GM18870 (cell line): ENCODE data around the gene TFRC.
"Not testable (repeated sequence)": the region's sequence is repeated elsewhere in the genome, so short reads cannot be mapped to it uniquely, and the experiment has no call there.

ENCODE experiments used
- ATAC-seq: cut with Tn5 transposase; IDR thresholded peaks from one replicate; pipeline ENCODE4 v1.9.1; 2021; ENCODE audit warnings: moderate library complexity; ENCODE audit not compliant: unreplicated experiment

TFRC gene

DNA sequence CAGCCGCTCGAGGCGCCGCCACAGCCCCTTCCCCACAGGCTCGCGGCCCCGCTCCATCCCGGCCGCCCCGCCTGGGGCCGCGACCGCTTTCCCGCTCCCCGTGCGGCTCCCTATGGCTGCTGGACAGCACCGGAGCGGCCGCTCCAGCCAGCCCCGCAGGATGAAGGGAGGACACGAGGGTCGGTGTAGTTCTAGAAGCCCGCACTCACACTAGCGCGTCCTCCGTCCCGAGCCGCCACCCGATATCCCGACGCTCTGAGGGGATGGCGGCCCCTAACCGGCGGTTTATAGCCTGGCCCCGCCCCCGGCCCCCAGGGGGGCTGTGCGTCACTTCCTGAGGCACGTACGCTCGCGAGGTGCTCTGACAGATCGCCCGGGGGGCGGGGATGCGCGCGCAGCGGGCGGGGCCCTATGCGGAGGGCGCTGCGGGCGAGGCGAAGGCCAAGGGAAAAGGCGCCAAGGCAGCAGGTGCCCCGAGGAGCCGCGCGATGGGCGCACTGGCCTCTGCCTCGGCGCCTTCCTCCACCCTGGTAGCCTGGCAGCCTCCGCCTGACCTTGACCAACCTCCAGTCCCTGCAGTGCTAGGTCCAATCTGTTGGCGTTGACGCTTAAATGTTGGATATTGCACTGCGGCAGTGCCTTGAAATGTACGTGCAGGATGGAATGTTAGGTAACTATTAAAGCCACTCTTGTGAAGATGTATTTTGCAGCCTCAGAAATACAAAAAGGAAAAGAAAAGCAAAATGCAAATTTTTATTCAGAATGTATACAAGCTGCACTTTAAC, at the start of gene TFRC:
TSS of gene TFRC (minus strand) at position 257 of the 785 bp plus-strand sequence. CDS start 4,991 bp downstream, outside the sequence.
- peak; percentile 64 for ATAC-seq

DNA sequence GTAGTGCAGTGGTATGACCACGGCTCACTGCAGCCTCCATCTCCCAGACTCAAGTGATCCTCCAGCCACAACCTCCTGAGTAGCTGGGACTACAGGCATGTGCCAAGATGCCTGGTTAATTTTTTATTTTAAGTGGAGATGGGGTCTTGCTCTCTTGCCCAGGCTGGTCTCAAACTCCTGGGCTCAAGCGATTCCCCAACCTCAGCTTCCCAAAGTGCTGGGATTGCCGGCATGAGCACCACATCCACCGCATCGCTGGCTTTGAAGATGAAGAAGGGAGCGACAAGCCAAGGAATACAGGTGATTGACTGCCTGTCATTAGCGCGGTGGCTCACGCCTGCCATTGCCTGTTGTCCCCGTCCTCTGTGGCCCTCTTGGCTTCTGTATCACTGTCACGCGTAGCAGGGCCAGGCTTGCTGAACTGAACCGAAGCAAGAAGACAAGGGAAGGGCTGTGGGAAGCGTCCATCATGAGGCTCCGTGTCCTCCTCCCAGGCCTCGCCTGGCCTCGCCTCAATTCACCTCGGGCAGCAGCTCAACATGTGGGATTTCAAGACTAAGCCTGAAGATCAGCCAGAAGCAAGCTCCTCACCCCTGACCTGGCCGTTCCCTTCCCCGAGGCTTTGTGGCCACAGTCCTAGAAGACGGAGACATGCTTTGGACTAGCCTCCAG, 46.4 kb upstream of the TFRC start:
- ATAC-seq, result no peak

DNA sequence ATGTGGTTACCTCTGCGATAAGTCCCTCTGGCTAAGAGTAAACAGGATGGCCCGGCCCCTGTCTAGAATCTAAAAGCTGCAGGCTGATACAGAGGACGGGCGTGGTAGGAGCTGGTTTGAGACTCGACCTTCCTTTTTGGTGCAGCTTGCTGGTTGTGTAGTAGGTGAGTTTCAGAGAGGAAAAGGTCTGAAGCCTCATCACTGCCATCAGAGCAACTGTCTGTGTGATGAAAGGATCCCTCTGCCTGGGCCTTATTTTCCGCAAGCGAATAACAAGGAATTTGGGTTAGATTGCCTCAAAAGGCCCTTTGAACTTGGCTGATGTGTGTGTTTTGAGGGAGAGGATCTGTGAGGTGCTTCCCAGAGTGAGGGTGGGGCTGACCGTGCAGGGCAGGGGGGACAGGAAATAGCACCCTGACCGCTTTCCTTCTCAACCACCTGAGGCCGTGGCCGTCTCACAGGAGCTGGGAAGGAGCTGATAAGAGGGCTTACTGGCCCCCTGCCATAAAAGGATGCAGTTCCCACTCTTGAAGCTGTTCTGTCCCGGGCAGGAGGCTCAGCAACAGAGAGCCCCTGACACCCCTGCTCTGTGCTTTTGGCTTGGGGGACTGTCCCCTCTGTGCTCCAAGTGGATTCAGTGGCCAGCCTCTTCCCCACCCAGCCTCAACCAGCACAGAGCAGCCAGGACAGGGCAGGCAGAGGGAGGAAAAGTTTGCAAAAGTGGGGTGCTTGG, 45.6 kb upstream of the TFRC start:
- no peak for ATAC-seq

DNA sequence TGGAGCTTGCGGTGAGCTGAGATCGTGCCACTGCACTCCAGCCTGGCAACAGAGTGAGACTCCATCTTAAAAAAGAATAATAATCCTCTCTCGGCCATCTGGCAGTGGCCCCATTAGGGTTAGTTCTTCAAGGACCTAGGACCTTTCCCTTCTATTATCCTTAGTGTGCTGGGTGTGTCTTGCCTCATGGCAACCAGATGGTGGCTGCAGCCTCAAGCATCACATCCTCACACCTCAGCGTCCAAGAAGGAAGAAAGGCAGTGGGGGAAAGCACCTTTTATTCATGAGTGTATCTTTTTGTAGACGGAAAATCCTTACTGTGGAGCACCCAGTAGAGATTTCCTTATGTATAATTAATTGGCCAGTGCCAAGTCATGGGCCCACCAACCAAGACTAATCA, 42.7 kb upstream of the TFRC start:
- no peak for ATAC-seq

DNA sequence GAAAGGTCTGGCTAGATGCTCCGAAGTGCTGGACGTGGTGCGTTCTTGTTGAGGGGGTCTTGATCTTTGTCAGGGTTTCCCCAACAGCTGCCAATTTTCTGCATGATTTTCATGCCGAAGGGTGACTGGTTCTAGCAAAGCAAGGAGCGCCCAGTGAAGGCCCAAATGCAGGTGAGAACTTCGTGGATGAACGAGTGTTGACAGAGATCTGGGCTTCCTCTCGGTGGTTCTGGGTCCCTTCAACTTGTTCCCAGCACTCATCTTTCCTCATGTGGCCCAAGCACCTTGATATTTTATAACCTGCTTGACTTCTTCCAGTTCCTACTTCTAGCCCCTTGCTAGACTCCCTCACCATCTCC, 40.8 kb upstream of the TFRC start:
- no peak for ATAC-seq

DNA sequence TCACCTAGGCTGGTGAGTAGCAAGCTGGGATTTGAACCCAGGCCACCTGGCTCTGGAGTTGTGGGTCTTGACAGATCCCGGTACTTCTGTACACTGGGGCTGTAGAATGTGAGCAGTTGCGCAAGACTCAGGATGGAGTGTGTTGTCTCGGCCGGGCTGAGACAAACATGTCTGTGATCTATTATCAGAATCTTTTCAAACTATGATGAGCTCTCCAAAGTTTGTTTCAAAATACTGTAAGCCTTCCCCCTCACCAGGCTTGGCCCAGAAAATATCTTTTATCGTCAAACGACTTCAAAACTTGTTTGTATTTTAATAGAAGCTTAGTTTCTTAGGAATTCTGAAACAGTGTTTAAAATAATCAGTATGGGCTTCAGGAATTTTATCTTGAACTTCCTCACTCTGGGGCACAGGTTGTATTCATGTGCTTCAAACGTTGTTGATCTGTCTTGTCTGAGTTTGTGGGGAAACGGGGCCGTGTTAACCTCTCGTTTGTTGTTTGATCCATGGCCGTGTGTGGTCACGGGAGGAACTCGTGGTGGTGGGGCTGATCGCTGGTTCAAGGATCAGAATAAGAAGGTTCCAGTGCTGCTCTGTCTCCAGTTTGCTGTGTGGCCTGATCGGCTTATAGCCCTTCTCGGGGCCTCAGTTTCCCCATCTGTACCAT, 40.3 kb upstream of the TFRC start:
- ATAC-seq, result no peak

DNA sequence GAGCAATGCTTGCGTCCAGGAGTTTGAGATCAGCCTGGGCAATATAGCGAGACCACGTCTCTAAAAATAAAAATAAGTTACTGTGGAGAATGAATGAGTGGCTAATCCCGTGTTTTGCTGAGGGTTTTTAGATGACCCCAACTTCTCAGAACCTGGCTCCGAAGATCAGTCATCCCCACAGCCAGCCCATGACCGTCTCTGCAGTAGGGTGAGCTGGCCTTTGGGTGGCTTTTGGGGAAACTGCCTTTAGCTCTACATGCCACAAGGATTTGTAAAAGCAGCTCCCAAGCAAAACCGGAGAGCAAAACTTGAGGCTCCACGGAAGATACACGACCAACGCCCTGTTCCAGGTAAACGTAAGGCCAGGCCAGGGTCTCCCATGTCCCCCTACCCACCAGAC, 39.2 kb upstream of the TFRC start:
- ATAC-seq, result no peak

DNA sequence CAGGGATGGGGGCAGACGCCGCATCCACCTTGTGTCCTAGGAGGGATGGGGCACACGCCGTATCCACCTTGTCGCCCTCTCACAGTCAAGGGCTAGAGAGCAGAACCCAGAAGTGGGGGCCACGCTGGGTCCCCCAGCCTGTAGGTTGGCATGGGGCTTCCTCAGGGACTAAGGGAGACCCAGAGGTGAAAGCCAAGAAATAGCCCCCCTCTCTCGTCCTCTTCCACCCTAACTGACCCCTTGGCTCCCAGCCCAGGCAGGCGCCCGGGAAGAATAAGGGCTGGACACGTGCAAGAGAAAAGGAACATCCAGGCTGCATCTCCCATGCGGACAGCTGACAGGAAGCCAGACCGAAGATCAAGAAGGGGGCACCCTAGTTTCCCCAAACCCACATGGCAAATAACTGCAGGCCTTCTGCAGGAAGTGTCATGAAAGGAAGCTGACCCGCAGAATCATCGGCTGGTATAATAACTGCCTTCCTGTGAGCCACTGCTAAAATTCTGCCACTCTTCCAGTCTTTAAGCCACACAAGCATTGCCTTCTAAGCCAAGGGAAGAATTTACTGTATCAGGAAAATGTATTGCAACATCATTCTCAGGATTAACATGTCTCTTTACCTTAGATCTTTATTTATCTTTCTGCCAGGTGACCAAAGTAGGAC, 38.5 kb upstream of the TFRC start:
- no peak for ATAC-seq

DNA sequence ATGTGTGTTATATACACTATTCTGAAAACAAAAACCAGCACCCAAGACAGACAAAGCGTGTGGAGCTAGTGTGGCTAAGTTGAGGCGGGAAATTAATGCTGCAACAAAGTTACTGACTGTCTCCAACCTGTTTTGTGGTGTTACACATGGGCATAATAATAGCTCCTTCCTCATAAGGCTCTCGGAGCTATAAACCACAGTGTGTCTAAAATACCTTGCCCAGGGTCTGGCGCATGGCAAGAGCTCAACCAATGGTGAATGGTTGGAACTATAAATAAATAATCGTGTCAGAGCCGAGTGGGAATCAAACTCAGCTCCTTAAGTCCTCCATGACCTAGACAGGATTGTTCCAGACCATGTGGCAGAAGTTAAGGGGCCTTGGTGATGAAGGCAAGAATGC, 35.9 kb upstream of the TFRC start:
- ATAC-seq, result no peak

DNA sequence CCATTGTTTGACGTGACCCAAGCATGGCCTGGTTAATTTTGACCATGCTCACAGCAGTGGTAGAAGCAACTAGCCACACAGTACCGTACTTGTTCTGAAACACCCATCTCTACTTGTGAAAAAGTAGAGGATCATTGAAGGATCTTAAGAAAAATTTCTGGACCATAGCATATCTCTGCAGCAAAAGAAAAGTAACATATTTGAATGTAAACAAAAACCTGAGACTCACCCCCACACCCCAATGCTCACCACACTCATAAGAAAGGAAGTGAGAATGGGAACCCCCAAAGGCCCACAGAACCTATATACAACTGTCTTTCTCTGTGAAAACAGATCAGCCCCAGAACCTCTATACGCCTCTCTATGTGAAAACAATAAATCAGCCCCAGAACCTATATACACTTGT, 33.8 kb upstream of the TFRC start:
- ATAC-seq, result peak; percentile 69

DNA sequence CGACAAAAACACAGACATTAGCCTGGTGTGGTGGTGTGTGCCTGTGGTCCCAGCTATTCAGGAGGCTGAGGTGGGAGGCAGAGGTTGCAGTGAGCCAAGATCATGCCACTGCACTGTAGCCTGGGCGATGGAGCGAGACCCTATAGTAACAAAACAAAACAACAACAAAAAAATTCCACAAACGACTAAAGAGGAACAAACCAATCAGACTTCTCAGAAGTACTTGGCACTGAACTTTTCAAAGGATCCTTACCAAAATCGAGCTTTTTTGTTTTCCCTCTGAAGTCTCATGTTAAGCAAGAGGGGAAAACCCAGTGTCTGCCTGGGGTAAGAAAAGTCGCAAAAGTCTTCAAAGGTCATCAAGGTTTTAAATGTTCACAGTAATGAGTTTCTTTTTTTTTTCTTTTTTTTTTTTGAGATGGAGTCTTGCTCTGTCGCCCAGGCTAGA, 30.1 kb upstream of the TFRC start:
- ATAC-seq, result no peak

DNA sequence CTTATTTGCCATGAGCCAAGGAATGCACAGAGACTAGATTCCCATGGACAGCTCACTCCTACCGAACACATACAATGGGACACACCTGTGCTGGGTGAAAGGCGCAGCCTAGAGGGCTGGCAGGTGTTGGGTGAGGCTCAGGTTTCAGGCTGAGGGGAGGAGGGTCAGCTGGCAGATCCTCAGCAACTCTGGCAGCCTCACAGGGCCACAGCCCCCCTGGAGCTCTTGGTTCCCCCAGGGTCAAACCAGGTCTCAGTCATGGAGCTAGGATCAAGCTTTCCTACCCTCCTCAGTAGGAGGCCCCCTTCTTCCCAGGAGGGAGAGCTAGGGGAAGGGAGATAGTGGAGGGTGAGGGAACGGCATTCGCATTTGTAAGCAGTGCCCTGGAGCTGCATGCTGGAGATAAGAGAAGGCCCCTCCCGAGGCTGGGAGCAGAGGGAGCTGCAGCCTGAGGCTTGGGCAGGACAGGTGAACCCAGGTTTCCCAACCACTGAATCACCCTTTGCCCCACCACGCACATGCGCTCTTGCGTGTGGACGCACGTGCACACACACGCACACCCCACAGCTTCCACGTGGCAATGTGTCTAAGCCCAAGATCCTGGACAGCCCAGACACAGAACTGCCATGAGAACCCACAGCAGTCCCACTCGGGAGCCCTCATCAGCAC, 26.3 kb upstream of the TFRC start:
- no peak for ATAC-seq

DNA sequence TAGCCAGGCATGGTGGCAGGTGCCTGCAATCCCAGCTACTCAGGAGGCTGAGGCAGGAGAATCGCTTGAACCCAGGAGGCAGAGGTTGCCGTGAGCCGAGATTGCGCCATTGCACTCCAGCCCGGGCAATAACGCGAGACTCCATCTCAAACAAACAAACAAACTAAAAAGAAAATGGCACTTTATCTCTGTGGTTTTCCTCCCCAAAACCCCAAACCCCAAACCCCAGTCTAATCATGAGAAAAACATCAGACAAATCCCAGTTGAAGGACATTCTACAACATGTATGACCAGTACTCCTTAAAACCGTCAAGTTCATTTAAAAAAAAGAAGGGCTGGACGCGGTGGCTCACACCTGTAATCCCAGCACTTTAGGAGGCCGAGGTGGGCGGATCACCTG, 22.8 kb upstream of the TFRC start:
- not testable (repeated sequence) for ATAC-seq

DNA sequence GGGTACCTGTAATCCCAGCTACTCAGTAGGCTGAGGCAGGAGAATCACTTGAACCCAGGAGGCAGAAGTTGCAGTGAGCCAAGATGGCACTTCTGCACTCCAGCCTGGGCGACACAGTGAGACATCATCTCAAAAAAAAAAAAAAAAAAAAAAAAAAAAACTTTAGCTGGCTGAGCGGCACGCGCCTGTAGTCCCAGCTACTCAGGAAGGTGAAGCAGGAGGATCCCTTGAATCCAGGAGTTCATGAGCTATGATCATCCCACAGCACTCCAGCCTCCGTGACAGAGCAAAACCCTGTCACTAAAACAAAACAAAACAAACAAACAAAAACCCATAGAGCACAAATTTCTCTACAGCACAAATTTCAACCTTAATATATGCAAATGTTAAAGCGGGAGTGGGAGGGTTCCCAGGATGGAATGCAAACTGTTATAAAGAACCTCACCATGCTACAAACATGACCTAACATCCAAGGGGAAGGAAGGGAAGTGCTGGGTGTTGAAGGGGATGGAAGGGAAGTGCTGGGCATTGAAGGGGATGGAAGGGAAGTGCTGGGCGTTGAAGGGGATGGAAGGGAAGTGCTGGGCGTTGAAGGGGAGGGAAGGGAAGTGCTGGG, 16.6 kb upstream of the TFRC start:
- not testable (repeated sequence) for ATAC-seq

DNA sequence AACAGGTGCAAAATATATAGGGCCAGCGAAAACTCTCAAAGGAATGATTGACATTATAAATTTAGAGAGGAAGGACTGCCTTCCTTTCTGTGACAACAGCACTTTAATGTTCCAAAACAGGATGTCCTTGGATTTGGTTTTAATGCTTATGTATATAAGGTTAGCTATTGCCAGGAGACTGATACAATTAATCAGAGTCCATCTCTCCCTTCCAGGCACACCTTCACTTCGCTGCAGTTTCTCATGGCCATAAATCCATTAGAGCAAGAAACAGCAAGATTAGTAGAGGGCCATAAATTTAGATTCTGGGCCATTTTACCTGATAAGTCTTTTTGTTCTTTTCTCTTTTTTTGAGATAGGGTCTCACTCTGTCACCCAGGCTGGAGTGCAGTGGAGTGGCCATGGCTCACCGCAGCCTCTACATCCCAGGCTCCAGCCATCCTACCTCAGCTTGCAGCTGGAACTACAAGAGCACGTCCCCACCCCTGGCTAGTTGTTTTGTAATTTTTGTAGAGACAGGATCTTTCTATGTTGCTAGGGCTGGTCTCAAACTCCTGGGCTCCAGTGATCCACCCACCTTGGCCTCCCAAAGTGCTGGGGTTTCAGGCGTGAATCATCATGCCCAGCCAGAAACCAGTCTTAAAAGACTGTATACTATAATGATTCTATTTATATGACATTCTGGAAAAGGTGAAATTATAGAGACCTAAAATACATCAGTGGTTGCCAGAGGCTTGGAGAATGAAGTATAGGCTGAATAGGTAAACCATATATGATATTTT, 15.7 kb upstream of the TFRC start:
- no peak for ATAC-seq

DNA sequence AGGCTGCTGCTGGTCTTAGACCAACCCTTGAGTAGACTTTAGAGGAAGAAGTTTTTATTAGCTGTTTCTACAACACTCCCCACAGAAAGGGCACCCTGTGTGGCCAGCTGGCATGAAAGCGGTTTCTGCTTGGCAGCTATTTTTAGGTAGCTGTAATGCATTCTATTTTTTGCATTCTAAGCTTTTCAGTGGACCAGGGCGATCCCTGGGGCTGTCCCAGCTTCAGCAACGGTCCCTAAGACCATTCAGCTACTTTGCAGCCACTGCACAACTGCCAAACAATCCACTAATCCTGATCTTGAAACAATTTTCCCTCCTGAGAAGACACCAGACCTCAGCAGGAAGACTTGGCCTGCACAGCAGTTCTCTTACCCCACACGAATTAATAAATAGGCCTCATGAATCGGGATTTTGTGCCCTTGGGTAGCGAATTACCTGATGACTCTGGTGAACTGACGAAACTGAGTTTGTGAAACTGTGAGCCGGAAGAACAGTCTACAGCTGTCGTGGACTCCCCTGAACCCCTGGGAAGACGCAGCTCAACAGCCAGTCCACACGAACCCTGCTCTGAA, 14.6 kb upstream of the TFRC start:
- ATAC-seq, result peak; percentile 91

DNA sequence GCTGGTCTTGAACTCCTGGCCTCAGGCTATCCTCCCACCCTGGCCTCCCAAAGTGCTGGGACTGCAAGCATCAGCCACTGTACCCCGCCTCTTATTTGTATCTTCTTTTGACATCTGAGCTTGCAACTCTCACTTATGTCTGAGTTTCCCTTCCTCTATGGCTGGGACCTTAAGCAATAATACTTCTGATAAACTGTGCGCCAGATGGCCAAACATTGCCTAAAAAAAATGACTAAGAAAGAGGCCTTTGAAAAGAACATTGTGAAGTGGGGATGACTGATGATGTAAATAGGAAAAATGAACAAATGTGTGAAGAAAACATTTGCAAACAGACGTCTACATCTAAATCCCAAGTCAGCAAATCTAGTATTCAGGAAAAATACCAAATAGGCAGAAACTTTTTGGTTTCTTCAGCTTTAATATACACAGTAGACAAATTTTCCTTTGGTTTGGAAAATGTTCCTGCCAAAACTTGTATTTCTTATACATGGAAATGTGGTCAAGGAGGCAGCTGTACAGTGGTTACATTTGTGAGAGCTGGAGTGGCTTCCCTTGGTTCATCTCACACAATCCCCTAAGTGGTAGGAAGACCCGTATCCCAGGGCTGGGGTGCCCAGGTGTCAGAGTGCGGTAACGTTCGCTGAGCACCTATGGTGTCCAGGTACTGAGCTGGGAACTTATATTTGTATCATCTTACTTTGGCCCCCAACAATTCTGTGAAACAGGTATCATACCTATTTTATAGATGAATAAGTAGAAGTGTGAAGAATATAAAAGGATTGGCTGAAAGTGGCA, 11.6 kb upstream of the TFRC start:
- ATAC-seq, result no peak

DNA sequence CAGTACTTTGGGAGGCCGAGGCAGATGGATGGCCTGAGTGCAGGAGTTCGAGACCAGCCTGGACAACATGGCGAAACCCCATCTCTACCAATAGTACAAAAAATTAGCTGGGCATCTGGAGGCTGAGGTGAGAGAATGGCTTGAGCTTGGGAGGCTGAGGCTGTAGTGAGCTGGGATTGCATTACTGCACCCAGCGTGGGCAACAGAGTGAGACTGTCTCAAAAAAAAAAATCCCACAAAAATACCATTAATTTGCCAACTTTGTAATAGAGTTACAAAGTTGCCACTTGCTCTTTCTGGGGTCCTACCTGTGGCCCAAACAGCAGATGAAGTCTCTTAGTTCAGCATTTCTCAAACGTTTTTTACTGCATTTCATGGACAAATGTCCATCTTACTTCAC, 6.0 kb upstream of the TFRC start:
- no peak for ATAC-seq
